ENCODE results near the gene RAB4A.

The RAB4A gene

DNA sequence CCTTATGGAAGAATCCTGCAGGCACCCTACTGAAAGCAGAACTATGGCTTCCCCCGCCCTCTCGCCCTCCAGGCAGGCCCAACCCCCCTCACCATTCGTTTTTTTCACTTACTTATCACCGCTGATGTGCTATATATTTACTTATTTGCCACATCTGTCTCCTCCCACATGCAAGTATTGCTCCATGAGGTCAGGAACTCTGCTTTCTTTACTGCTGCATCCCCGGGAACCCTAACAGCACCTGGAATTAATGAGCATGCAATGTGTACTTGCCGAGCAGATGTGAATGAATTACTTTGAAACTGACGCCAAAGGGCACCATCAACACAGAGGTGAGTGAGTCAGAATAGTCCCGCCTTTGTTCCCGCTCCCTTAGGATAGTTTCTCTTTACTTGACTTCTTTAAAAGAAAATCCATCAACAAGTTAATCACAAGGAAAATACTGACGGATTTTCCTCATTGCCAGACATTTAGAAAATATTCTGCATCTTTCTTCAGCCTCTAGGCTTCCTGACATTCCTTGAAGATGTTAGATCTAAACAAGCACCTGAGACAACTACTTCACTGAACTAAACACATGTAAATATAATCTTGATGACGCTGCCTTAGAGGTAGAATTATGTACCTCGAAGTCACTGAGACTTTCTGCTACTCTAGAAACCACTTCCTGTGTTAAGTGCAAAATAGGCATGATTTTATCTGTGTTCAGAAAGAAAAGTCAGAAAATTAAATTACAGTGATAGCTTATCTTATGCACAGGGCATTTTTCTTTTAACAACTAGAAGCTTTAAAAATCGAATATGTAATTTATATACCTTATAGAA is 17.5 kb upstream of the RAB4A start:
- Mint-ChIP-seq H3K4me3 (peak overlapping the region; percentile 55), H3K9me3 (no peaks in the 10 kb centered on the region), H3K27me3 (no peaks in the 10 kb centered on the region), H3K4me1 (ENCODE audit: low read depth) (peaks cover 82% of the 10 kb centered on the region), H3K27ac (peak overlapping the region; percentile 86), H3K36me3 (ENCODE audit: low read depth) (no peaks in the 10 kb centered on the region)

DNA sequence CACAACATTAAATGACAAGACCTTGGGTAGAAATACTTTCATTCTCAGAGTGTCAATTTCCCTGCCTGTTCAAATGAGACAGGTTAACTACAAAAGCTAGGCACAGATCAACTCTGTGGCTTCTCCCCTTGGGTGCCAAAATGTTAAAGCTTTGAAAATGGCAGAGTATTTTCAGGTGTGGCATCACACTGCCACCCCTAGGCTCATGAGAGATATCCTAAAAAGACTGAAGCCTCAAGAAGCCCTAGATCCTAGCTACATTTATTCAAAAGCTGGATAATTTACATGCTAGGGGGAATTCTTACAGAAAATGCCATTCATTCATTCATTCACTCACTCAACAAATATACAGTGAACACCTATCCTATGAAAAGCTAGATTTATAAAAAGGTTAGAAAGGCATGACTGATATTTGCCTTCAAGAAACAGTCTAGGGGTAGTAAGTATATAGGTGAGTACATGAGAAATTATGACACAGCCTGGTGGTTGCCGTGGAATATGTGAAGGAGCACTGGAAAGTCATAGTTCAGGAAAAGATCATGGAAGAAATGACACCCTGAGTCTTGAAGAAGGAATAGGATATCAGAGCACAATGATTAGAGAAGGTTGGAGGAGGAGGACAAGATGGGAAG is 15.9 kb upstream of the RAB4A start:
- Mint-ChIP-seq H3K4me1 (ENCODE audit: low read depth) (peaks cover 74% of the 10 kb centered on the region), H3K9me3 (no peaks in the 10 kb centered on the region), H3K27ac (peak overlapping the region; percentile 71), H3K27me3 (no peaks in the 10 kb centered on the region), H3K36me3 (ENCODE audit: low read depth) (no peaks in the 10 kb centered on the region), H3K4me3 (no peak overlapping the region)

DNA sequence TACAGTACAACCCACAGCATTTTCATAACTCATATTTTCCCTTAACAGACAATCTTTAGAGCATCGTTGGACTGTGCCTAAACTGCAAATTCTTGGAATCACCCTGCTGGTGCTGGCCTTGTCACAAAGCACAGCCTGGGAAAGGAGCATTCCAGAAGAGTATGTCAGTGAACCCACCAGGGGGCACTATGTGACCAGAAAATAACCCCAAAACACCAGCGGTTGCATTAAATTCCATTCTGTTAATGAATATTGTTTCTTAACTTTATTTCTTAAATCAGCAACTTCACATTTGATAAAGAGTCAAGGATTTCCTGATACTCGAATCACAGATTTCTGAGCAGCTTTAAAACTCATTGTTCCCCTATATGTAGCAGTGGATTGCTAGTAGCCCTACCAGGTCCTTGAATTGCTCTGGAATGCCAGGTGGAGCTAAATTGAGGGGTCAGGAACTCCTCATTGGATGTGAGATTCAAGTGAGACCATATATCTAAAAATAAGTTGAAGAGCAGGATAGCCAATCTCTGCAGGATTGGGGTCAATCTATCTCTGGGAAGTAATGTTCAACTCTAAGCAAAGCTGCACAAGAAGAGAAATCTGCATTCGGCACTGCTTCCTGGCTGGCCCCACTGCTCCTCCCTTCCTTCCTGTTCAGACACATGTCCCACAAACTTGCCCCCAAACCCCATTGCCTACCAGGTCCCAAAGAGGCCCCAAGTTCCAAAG is 12.7 kb upstream of the RAB4A start:
- no peaks in the 10 kb centered on the region for H3K27me3 Mint-ChIP-seq
- H3K4me1 Mint-ChIP-seq (ENCODE audit: low read depth): peaks cover 49% of the 10 kb centered on the region
- H3K36me3 Mint-ChIP-seq (ENCODE audit: low read depth): no peaks in the 10 kb centered on the region
- no peak overlapping the region for H3K4me3 Mint-ChIP-seq
- H3K27ac Mint-ChIP-seq: peak overlapping the region; percentile 26
- no peaks in the 10 kb centered on the region for H3K9me3 Mint-ChIP-seq

DNA sequence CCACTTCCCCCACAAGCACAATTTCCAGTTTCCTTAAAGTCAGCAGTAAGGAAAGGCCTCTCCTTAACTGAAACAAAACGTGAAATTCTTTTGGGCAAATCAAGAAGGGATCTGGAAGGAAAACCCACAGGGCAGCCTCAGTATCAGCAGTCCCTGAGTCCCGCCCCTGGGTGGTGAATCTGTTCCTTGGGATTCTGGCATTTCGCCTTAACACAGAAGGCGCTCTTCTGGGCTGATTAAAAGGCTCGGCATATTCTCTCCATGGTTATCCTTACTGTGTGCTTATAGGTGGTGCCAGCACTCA is 12.2 kb upstream of the RAB4A start:
- Mint-ChIP-seq H3K9me3 (no peaks in the 10 kb centered on the region), H3K4me3 (no peak overlapping the region), H3K27me3 (no peaks in the 10 kb centered on the region), H3K27ac (peak overlapping the region; percentile 26), H3K36me3 (ENCODE audit: low read depth) (no peaks in the 10 kb centered on the region), H3K4me1 (ENCODE audit: low read depth) (peaks cover 44% of the 10 kb centered on the region)

DNA sequence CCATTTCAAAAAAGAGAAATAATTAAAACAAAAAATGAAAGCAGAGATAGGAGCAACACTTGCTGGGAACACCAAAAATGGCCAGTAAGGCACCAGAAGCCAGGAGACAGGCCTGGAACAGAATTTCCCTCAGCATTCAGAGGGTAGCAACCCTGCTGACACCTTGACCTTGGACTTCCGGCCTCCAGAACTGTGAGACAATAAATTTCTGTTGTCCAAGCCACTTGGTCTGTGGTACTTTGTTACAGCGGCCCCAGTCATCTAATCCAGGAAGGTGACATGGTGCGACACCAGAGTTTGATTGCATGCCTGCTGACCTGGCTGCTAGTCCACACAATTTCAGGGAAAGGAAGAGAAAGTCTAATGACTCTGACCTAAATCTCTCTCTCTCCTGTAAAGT is 10.6 kb upstream of the RAB4A start:
- Mint-ChIP-seq H3K4me3 (no peak overlapping the region), H3K27ac (no peak overlapping the region), H3K27me3 (no peaks in the 10 kb centered on the region), H3K4me1 (ENCODE audit: low read depth) (peaks cover 28% of the 10 kb centered on the region), H3K36me3 (ENCODE audit: low read depth) (no peaks in the 10 kb centered on the region), H3K9me3 (no peaks in the 10 kb centered on the region)

DNA sequence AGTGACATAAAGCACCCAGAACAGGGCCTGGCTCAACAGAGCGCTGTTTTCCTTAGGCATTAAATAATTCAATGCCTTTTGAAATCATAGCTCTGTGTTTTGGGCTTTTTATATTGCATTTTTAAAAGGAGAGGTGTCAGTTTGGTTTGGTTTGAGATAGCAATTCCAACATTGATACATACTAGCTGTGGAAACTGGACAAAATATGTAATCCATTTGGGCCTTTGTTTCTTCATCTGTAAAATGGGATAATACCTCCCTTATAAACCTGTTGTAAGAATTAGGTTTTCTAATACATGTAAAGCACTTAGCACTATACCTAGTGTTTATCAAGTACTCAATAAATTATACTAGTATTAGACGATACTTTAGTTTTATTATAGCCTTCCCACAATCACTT is 8.7 kb upstream of the RAB4A start:
- no peak overlapping the region for H3K27ac Mint-ChIP-seq
- H3K9me3 Mint-ChIP-seq: peaks cover 4% of the 10 kb centered on the region
- no peaks in the 10 kb centered on the region for H3K36me3 Mint-ChIP-seq (ENCODE audit: low read depth)
- no peaks in the 10 kb centered on the region for H3K27me3 Mint-ChIP-seq
- peaks cover 25% of the 10 kb centered on the region for H3K4me1 Mint-ChIP-seq (ENCODE audit: low read depth)
- no peak overlapping the region for H3K4me3 Mint-ChIP-seq

DNA sequence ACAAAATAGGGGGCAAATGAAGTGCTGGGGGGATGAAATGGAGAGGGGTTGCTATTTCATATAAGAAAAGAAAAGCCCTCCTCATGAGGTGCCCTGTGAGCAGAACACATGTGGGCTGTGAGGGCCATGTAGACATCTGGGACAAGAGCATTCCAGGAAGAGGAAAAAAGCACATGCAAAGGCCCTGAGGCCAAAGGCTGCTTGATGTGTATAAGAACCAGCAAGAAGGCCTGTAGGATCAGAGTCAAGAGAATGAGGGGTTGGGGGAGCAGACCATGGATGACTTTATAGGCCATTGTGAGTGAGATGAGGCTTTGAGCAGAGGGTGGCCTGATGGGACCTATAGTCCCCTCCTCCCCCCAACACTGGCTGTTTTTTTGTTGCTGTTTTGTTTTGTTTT is 7.7 kb upstream of the RAB4A start:
- Mint-ChIP-seq H3K9me3 (peaks cover 4% of the 10 kb centered on the region), H3K4me3 (no peak overlapping the region), H3K4me1 (ENCODE audit: low read depth) (peaks cover 20% of the 10 kb centered on the region), H3K27me3 (no peaks in the 10 kb centered on the region), H3K27ac (no peak overlapping the region), H3K36me3 (ENCODE audit: low read depth) (no peaks in the 10 kb centered on the region)

DNA sequence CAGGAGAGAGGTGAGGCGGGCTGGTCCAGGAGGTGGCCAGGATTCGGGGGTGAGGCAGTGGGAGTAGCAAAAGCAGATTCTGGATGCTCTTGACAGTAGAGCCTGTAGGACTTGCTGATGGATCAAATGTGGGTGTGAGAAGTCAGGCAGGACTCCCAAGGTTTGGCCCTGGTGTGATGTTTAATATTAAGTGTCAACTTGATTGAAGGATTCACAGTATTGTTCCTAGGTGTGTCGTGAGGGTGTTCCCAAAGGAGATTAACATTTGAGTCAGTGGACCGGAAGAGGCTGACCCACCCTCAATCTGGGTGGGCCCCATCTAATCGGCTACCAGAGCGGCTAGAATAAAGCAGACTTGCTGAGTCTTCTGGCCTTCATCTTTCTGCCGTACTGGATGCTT is 6.8 kb upstream of the RAB4A start:
- Mint-ChIP-seq H3K27ac (no peak overlapping the region), H3K4me3 (no peak overlapping the region)

DNA sequence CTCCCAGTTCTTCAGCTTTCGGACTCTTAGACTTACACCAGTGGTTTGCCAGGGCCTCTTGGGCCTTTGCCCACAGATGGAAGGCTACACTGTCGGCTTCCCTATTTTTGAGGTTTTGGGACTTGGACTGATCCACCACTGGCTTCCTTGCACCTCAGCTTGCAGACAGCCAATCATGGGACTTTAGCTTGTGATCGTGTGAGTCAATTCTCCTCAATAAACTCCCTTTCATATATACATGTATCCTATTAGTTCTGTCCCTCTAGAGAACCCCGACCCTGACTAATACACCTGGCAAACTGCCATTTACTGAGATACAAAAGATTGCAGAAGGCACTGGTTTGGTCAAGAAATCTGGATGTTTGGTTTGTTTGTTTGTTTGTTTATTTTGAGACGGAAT is 6.4 kb upstream of the RAB4A start:
- H3K27me3 Mint-ChIP-seq: no peaks in the 10 kb centered on the region
- H3K27ac Mint-ChIP-seq: no peak overlapping the region
- peaks cover 4% of the 10 kb centered on the region for H3K9me3 Mint-ChIP-seq
- no peak overlapping the region for H3K4me3 Mint-ChIP-seq
- no peaks in the 10 kb centered on the region for H3K36me3 Mint-ChIP-seq (ENCODE audit: low read depth)
- peaks cover 13% of the 10 kb centered on the region for H3K4me1 Mint-ChIP-seq (ENCODE audit: low read depth)

More for the DNA sequence above, 6.8 kb upstream of the RAB4A start:
- Mint-ChIP-seq H3K27me3 (no peaks in the 10 kb centered on the region), H3K4me1 (ENCODE audit: low read depth) (peaks cover 13% of the 10 kb centered on the region), H3K36me3 (ENCODE audit: low read depth) (no peaks in the 10 kb centered on the region), H3K9me3 (peaks cover 4% of the 10 kb centered on the region)

DNA sequence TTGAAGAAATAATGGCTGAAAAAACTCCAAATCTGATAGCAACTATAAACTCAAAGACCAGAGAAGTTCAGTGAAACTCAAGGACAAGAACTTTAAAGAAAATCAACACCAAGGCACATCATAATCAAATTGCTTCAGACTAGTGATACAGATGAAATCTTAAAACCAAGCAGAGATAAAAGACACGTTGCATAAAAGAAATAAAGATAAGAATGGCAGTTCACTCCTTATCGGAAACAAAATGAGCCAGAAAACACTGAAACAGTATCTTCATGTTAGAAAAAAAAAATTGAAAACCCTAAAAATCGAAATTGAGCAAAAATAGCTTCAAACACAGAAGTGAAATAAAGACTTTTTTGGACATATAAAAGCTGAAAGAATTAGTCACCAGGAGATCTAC is 4.6 kb upstream of the RAB4A start:
- Mint-ChIP-seq H3K9me3 (peaks cover 4% of the 10 kb centered on the region), H3K4me1 (ENCODE audit: low read depth) (peaks cover 8% of the 10 kb centered on the region), H3K36me3 (ENCODE audit: low read depth) (no peaks in the 10 kb centered on the region), H3K4me3 (no peak overlapping the region), H3K27me3 (no peaks in the 10 kb centered on the region), H3K27ac (no peak overlapping the region)

DNA sequence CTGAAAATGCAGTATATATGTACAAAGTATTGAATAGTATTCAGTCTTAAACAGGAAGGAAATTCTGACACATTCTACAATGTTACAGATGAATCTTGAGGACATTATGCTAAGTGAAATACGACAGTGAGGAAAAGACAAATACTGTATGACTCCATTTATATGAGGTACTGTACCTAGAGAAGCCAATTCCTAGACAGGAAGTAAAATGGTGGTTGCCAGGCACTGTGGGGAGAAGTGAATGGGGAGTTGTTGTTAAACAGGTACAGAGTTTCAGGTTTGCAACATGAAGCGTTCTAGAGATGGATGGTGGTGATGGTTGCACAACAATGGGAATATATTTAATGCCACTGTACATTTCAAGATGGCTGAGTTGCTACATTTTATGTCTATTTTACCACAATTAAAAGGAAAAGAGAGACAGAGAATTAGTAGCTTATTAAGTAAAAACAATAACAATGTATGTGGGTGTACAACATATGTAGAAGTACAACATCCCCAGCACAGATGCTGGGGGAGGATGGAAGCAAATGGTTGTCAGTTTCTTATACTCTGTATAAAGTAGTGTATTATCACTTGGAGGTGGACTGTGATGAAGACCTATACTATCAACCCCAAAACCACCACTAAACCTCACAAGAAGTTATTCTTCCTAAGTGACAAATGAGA is 3.9 kb upstream of the RAB4A start:
- Mint-ChIP-seq H3K36me3 (ENCODE audit: low read depth) (no peaks in the 10 kb centered on the region), H3K4me1 (ENCODE audit: low read depth) (peaks cover 14% of the 10 kb centered on the region), H3K27ac (no peak overlapping the region), H3K9me3 (peaks cover 4% of the 10 kb centered on the region), H3K27me3 (no peaks in the 10 kb centered on the region), H3K4me3 (no peak overlapping the region)

DNA sequence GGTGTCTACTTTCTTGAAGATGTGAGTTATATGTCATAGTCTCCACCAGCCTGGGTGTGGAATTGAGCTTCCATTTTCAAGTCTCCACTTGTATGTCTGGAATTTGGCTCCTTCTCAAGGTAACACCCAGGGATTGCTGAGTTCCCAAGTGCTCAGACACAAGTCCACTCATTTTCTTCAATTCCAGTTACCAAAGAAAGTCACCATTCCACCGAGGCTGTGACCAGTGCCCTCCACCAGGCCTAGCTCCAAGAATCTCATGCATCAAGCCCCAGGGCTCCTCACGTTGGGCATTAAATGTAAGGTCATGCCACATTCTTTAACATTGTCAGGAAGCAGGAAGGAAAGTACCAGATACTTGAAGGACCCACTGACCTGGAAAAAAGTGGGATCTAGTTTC is 2.4 kb upstream of the RAB4A start:
- H3K4me1 Mint-ChIP-seq (ENCODE audit: low read depth): peaks cover 27% of the 10 kb centered on the region
- H3K4me3 Mint-ChIP-seq: no peak overlapping the region
- H3K36me3 Mint-ChIP-seq (ENCODE audit: low read depth): no peaks in the 10 kb centered on the region
- H3K27ac Mint-ChIP-seq: no peak overlapping the region
- no peaks in the 10 kb centered on the region for H3K27me3 Mint-ChIP-seq
- H3K9me3 Mint-ChIP-seq: peaks cover 4% of the 10 kb centered on the region

DNA sequence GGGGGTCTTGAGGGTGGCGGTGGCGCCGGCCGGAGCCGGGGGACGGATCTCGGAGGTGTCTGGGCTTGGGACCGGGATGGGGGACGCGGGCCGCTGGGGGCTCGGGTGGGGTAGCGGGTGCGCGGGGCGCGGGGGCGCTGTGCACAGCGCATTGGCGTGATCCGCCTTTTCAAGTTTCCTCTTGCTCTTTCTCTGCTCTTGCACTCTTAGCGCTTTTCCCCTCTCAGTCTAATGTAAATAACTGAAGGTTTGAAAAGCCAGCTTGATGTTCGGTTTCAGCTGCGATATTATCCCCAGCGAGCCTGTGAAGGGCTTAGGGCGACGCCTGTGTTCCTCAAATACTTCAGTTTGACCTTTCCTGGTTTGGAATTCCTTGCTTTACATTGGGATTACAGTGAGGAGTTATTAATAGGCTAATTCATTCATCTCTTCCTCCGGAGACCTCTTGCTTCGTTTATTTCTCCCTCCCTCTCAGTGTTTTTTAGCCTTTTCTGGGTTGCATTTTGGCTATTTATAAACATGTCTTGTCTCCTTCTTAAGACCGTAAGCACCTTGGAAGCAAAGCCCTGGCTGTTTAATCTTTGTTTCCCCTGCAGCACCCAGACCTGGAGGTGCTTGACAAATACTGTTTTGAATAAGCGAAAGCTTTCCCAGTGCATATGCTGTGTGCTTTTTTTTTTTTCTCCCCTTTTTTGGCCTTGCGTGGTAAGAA is 693 bp downstream of the RAB4A start:
- Mint-ChIP-seq H3K27ac (peak overlapping the region; percentile 89), H3K9me3 (peaks cover 4% of the 10 kb centered on the region), H3K4me3 (peak overlapping the region; percentile 95), H3K36me3 (ENCODE audit: low read depth) (no peaks in the 10 kb centered on the region), H3K4me1 (ENCODE audit: low read depth) (peaks cover 33% of the 10 kb centered on the region), H3K27me3 (no peaks in the 10 kb centered on the region)
